Ishikawa (cell line): Measurements from ENCODE around the gene SLC25A14.

Source experiments
- CEBPB ChIP-seq: IDR thresholded peaks from 2 replicates; pipeline ENCODE4 v1.6.1; 2012
- CREB1 ChIP-seq: IDR thresholded peaks from 2 replicates; pipeline ENCODE4 v1.6.1; 2012; ENCODE audit warnings: low read depth
- REST ChIP-seq: IDR thresholded peaks from 2 replicates; pipeline ENCODE4 v1.6.1; 2012; ENCODE audit warnings: low read depth, mild to moderate bottlenecking
- TAF1 ChIP-seq: IDR thresholded peaks from 2 replicates; pipeline ENCODE4 v1.6.1; 2012; ENCODE audit warnings: low read depth, mild to moderate bottlenecking

GRCh38 chrX:130304587-130305368 is 34.9 kb upstream of the SLC25A14 start:
- TF ChIP-seq CREB1 (no peak), REST (no peak), CEBPB (no peak), TAF1 (no peak)
